C4-2B (cell line): ENCODE data around the gene CTNNA3.
"Not testable (repeated sequence)": the region's sequence is repeated elsewhere in the genome, so short reads cannot be mapped to it uniquely, and the experiment has no call there.

Experiments
- H3K27ac ChIP-seq: fragments of 450-650 bp; 2 replicates; pipeline ENCODE4 v1.5.1; 2017
- ZFX ChIP-seq: fragments of 450-650 bp; IDR thresholded peaks from 2 replicates; pipeline ENCODE4 v1.6.1; 2017
- TF ChIP-seq, protein P1 (sequence below): fragments of 450-650 bp; conservative IDR thresholded peaks from 2 replicates; pipeline ENCODE4 v1.5.1; 2017; ENCODE audit warnings: mild to moderate bottlenecking

Gene CTNNA3

GRCh38 chr10:67242528-67242927 lies 453.5 kb downstream of the CTNNA3 start:
- H3K27ac ChIP-seq: no peak overlapping the region

GRCh38 chr10:67241451-67241850 lies 454.5 kb downstream of the CTNNA3 start:
- no peak for TF ChIP-seq ZFX
- TF ChIP-seq, protein P1, sequence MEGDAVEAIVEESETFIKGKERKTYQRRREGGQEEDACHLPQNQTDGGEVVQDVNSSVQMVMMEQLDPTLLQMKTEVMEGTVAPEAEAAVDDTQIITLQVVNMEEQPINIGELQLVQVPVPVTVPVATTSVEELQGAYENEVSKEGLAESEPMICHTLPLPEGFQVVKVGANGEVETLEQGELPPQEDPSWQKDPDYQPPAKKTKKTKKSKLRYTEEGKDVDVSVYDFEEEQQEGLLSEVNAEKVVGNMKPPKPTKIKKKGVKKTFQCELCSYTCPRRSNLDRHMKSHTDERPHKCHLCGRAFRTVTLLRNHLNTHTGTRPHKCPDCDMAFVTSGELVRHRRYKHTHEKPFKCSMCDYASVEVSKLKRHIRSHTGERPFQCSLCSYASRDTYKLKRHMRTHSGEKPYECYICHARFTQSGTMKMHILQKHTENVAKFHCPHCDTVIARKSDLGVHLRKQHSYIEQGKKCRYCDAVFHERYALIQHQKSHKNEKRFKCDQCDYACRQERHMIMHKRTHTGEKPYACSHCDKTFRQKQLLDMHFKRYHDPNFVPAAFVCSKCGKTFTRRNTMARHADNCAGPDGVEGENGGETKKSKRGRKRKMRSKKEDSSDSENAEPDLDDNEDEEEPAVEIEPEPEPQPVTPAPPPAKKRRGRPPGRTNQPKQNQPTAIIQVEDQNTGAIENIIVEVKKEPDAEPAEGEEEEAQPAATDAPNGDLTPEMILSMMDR: no peak

More at GRCh38 chr10:67242528-67242927, 453.5 kb downstream of the CTNNA3 start:
- no peak for TF ChIP-seq ZFX
- TF ChIP-seq, protein P1: no peak

DNA sequence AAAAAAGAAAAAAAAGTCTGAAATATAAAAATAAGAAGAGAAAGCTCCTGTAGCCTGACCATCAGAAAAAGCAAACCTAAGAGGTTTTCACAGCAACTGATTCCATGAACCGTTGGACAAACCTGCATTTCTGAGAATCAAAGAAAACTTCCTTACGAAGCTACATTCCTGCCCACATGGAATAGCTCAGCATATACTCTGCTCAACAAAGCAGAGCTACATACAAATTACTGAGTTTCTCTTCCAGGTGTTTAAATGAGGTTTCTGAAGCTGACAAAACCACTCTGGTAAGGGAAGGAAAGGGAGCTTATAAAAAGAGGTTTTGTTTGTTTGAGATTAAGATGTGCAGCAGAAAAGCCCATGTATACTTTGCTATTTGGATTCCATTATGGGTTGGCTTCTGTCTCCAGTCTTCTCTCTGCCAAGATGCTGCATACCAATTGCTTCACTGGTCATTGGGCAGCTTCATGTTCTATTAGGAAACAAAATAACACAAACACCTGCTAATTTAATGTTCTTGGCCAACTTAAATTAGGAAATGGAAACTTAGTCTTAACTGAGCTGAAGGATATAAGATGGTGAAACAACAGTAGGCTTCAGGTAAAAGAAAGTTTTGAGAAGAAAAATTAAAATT lies 456.0 kb downstream of the CTNNA3 start:
- H3K27ac ChIP-seq: no peak overlapping the region
- no peak for TF ChIP-seq ZFX
- TF ChIP-seq, protein P1: no peak

More at GRCh38 chr10:67241451-67241850, 454.5 kb downstream of the CTNNA3 start:
- no peak overlapping the region for H3K27ac ChIP-seq

DNA sequence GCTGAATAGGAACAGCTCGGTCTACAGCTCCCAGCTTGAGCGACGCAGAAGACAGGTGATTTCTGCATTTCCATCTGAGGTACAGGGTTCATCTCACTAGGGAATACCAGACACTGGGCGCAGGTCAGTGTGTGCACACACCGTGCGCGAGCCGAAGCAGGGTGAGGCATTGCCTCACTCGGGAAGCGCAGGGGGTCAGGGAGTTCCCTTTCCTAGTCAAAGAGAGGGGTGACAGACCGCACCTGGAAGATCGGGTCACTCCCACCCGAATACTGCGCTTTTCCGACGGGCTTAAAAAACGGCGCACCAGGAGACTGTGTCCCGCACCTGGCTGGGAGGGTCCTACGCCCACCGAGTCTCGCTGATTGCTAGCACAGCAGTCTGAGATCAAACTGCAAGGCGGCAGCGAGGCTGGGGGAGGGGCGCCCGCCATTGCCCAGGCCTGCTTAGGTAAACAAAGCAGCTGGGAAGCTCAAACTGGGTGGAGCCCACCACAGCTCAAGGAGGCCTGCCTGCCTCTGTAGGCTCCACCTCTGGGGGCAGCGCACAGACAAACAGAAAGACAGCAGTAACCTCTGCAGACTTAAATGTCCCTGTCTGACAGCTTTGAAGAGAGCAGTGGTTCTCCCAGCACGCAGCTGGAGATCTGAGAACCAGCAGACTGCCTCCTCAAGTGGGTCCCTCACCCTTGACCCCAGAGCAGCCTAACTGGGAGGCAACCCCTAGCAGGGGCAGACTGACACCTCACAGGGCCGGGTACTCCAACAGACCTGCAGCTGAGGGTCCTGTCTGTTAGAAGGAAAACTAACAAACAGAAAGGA lies 465.1 kb downstream of the CTNNA3 start:
- not testable (repeated sequence) for H3K27ac ChIP-seq

GRCh38 chr10:67225226-67225625 lies 470.8 kb downstream of the CTNNA3 start:
- no peak for TF ChIP-seq ZFX
- H3K27ac ChIP-seq: no peak overlapping the region

DNA sequence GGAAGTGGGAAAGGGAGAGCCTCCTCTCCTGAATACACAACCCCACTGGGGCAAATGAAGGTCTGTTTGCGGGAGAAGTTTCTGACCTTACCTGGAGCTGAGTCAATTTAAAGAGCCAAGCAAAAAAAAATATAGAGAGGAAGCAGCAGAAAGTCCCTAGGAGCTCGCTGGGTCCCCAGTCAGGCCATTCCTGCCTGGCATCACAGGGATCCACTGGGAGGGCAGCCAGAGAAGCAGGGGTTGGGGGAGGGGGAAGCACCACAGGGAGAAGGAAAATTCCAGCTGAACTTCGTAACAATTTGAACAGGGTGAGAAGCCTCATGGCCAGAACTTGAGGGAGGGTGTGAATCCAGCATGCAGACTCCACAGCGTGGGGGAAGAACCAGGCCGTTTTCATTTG lies 471.4 kb downstream of the CTNNA3 start:
- no peak for TF ChIP-seq ZFX
- TF ChIP-seq, protein P1: no peak
- H3K27ac ChIP-seq: no peak overlapping the region

- TF ChIP-seq ZFX: no peak
- TF ChIP-seq, protein P1: no peak
- H3K27ac ChIP-seq: no peak overlapping the region
Observed at GRCh38 chr10:67222934-67223333, 473.1 kb downstream of the CTNNA3 start.

DNA sequence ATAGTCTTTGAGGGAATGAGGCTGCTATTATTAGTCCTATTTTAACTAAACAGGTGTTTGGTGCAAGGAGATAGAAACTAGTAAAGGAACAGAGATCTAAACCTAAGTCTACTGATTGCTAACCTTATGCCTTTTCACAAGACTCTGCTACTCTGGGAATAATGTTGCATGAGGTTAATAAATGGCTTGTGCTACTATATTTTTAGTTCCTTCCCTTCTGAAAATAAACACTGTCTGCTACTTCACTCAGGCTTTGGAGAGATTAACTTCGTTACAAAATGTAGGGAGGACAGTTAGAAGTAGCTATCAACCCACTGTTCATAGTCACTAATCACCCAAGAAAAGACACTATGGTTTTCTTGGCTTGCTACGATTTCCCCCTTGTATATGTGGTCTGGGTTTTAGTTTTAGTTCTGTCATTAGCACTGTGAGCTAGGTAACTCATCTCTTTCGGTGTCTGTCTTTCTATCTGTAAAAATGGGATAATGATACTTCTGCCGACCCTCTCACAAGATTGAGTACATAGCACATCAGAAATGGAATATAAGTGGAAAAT lies 474.0 kb downstream of the CTNNA3 start:
- H3K27ac ChIP-seq: no peak overlapping the region
- TF ChIP-seq, protein P1: no peak
- no peak for TF ChIP-seq ZFX
